LNCAP (cell line): ENCODE measurements around the gene NRL.

Experiments used
- CTCF ChIP-seq: fragments of 450-650 bp; IDR thresholded peaks from 2 replicates; pipeline ENCODE4 v1.5.1; 2017; ENCODE audit warnings: mild to moderate bottlenecking

The NRL gene

DNA sequence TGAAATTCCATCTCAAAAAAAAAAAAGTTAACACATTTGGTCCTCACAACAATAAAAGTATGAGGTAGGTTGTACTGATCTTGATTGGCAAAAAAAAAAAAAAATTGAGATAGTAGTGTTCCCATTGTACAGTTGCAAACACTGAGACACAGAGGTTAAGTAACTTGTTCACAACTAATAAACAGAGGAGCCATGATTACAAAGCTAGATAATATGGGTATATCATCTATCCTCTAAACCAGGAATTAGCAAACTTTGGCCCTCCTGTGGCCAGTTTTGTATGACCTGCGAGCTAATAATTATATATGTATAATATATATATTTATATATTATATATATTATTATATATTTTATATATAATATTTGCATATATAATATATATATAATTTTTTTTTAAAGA lies 19.0 kb upstream of the NRL start:
- TF ChIP-seq CTCF: no peak

DNA sequence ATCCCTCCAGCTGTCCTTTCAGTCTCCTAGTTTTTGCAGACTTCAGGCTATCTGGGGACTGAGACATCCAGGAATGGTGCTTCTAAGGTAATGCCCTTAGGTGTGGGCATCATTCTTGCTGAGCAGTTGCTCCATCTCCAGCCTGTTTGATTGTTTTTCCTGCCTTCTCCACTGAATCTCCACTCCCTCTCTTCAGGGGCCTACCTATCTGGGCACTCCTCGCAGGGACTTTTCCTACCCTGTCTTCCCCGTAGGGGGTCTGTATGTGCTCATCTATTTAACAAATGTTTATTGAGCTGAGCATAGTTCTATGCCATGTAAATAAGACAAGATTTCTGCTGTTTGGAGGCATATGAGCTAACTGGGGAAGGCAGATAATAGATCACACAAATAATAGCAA lies 18.2 kb upstream of the NRL start:
- TF ChIP-seq CTCF: no peak

DNA sequence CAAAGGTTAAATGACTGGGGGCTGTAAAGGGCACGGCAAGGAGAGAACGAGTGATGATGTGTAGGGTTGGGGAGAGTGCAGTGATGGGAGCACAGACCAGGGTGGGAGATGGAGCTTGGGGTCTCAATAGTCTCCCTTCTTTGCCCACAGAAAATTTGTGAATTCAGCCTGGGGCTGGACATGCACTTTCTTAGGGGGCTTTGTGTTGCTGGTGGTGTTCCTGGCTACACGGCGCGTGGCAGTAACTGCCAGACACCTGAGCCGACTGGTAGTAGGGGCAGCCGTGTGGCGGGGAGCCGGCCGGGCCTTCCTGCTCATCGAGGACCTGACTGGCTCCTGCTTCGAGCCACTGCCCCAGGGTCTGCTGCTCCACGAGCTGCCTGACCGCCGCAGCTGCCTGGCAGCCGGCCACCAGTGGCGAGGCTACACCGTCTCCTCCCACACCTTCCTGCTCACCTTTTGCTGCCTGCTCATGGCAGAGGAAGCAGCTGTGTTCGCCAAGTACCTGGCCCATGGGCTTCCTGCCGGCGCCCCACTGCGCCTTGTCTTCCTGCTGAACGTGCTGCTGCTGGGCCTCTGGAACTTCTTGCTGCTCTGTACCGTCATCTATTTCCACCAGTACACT lies 17.4 kb upstream of the NRL start:
- no peak for TF ChIP-seq CTCF

DNA sequence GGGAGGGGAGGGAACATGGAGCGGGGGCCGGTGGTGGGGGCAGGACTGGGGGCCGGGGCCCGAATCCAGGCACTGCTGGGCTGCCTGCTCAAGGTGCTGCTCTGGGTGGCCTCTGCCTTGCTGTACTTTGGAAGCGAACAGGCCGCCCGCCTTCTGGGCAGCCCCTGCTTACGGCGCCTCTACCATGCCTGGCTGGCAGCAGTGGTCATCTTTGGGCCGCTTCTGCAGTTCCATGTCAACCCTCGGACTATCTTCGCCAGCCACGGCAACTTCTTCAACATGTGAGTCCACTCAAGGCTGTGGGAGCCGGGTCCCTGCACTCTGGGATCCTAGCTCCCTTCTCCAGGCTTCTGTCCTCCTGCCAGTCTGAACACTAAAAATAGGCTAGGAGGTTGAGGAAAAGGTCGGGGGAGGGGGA lies 16.8 kb upstream of the NRL start:
- TF ChIP-seq CTCF: no peak

- TF ChIP-seq CTCF: no peak
Measured at GRCh38 chr14:24130717-24131548, 16.2 kb upstream of the NRL start.

DNA sequence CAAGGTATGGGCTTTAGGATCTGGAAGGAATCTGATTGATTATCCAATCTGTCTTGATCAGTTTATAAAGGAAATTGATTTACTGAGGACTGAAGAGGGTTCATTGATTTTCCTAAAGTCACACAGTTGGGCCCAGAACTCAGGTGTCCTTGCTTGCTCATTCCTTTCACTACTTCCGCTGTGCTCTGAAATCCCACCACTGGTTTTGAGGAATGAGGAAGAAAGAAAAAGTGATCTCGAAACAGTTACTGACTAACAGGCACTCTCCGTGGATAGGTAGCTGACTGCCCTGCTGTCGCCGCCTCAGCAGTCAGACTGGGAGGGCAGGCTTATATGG lies 15.6 kb upstream of the NRL start, which contains the start of gene FITM1:
TSS of gene FITM1 (plus strand) at position 280 of the 337 bp plus-strand sequence. CDS start 905 bp downstream, outside the sequence.
- no peak for TF ChIP-seq CTCF

DNA sequence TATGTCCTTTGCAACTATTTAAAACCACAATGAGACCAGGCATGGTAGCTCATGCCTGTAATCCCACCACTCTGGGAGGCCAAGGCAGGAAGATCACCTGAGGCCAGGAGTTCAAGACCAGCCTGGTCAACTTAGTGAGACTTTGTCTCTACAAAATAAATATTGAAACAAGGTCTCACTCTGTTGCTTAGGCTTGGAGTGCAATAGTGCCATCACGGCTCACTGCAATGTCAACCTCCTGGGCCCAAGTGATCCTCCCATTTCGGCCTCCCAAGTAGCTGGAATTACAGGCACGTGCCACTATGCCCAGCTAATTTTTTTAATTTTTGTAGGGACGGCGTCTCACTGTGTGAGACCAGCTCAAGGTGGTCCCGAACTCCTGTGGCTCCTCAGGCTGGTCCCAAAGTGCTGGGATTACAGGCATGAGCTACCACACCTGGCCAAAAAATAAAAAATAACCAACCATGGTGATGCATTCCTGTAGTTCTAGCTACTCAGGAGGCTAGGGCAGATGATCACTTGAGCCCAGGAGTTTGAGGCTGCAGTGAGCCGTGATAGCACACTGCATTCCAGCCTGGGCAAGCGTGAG lies 14.8 kb upstream of the NRL start:
- TF ChIP-seq CTCF: no peak
